DND-41 (cell line): ENCODE results near the gene KLHL8.

Source experiments
- CTCF ChIP-seq: IDR thresholded peaks from 2 replicates; pipeline ENCODE4 v1.5.1; 2012; ENCODE audit warnings: borderline replicate concordance, low read length, moderate library complexity, mild to moderate bottlenecking; ENCODE audit not compliant: poor library complexity, severe bottlenecking; ENCODE audit errors: extremely low read depth
- EZH2 ChIP-seq: IDR thresholded peaks from 3 replicates; pipeline ENCODE4 v1.6.1; 2012; ENCODE audit warnings: borderline replicate concordance, low read depth, mild to moderate bottlenecking, moderate library complexity, low read length, inconsistent platforms; ENCODE audit not compliant: severe bottlenecking

DNA sequence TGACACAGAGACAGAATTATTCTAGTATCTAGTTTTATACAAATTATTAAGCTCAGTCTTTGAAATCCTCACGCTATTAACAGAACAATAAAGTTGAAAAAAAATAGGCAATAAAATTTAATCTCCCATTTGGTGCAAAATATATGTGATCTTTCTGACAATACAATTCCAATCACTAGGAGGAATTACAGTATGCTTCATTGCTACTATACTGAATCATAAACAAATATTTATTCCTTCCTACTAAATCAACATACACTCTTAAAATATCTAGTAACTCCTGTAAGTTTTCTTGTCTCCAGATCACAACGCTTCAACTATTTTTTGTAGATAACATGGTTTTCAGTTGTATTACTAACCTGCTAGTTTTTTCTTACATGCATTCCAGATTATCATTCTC, 45.7 kb downstream of the KLHL8 start:
- TF ChIP-seq CTCF (no peak), EZH2 (no peak)
